ENCODE results near the gene RAD54L.
"Not testable (repeated sequence)": the region's sequence is repeated elsewhere in the genome, so short reads cannot be mapped to it uniquely, and the experiment has no call there.

RAD54L gene

GRCh38 chr1:46241733-46242132 lies 5.8 kb upstream of the RAD54L start:
- not testable (repeated sequence) for DNase-seq (ENCODE audit: low read depth)

- DNase-seq (ENCODE audit: low read depth), result no peak
Measured at GRCh38 chr1:46242918-46243317, 4.6 kb upstream of the RAD54L start.

DNA sequence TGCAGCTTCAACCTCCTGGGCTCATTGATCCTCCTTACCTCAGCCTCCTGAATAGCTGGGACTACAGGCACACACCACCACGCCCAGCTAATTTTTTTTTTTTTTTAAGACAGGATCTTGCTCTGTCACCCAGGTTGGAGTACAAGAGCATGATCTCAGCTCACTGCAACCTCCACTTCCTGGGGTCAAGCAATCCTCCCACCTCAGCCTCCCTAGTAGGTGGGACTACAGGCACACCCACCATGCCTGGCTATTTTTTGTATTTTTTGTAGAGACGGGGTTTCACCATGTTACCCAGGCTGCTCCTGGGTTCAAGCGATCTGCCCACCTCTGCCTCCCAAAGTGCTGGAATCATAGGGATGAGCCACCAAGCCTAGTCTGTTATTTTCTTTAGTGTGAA lies 3.7 kb upstream of the RAD54L start:
- DNase-seq (ENCODE audit: low read depth), result not testable (repeated sequence)

GRCh38 chr1:46244656-46245371 lies 2.7 kb upstream of the RAD54L start:
- no peak for DNase-seq (ENCODE audit: low read depth)

GRCh38 chr1:46246136-46246535 lies 1.4 kb upstream of the RAD54L start:
- DNase-seq (ENCODE audit: low read depth), result not testable (repeated sequence)

GRCh38 chr1:46246548-46247435 lies 771 bp upstream of the RAD54L start:
- DNase-seq (ENCODE audit: low read depth), result peak; percentile 10

- DNase-seq (ENCODE audit: low read depth), result no peak
Measured at GRCh38 chr1:46248122-46248920, 758 bp downstream of the RAD54L start.

DNA sequence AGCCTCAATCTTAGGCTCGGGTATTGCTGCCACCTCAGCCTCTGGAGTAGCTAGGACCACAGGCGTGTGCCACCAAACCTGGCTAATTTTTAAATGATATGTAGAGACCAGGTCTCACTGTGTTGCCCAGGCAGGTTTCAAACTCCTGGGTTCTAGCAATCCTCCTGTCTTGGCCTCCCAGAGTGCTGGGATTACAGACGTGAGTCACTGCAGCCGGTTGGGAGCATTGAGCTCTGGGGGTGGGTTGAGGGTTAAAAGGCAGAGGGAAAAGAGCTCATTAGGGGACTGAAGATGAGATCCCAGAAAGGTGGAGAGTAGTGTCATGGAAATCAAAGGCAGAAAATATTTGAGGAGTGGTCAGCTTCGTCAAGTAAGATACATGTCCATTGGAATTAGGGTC lies 7.1 kb downstream of the RAD54L start:
- no peak for DNase-seq (ENCODE audit: low read depth)

GRCh38 chr1:46256523-46256922 lies 9.0 kb downstream of the RAD54L start:
- no peak for DNase-seq (ENCODE audit: low read depth)

DNA sequence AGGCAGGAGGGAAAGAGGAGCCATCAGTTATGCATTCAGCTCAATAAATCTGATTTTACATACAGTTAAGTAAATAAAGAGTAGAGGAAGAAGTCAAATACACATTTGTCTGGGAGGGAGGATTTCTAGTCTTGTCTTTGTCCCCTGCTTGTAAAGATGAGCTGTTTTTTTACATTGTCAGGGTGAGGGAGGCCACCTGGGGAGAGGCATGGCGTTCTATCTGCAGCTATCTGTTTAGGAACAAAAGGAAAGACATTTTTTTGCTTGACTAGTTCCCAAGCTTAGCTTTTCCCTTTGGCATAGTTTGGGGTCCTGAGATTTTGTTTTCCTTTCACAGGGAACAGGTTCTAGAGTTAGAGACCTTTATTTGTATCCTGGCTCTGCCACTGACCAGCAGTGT lies 14.9 kb downstream of the RAD54L start:
- no peak for DNase-seq (ENCODE audit: low read depth)

DNA sequence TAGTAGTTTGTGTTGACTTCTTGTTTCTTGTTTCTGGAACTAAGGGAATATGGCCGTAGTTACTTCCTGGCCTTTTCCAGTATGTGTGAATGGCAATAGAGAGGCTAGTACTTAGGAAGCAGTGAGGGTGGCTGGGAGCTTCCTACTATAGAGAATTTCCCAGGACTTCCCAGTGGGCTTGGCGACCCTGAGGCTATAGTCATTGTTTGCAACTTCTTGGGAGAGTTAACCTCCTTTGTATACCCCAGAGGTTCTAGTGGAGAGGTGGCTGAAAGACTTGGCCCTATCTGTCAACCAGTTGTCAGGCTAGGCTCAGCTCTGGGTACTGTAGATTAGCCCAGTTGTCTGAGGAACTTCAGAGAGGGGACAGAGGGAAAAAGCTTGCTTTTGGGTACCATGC lies 15.6 kb downstream of the RAD54L start:
- no peak for DNase-seq (ENCODE audit: low read depth)

DNA sequence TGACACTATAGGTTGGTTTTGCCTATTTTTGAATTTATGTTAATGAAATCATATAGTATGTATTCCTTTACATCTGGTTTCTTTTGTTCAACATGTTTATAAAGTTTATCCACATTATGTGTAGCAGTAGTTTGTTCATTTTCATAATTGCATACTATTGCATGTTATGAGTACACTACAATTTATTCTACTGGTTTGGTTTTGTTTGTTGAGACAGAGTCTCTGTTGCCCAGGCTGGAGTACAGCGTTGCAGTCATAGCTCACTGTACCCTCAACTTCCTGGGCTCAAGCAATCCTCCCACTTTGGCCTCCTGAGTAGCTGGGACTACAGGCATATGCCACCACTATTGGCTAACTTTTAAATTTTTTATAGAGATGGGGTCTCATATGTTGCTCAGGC lies 21.0 kb downstream of the RAD54L start:
- no peak for DNase-seq (ENCODE audit: low read depth)

- DNase-seq (ENCODE audit: low read depth), result no peak
Measured at GRCh38 chr1:46274225-46275029, 26.9 kb downstream of the RAD54L start.

DNA sequence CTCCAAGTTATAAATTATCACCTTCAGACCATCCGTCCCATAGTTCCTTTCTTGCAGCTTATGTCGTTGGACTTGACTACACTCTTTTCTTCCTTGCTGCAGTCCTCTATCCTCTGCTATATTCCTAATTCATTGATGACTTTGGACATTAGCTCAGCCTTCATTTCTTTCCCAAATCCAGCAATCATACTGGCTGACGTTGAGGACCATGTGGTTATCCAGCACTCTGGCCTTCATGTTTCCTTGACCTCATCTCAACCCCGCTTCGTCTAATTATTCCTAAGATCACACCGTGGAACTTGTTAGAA lies 27.4 kb downstream of the RAD54L start:
- no peak for DNase-seq (ENCODE audit: low read depth)

DNA sequence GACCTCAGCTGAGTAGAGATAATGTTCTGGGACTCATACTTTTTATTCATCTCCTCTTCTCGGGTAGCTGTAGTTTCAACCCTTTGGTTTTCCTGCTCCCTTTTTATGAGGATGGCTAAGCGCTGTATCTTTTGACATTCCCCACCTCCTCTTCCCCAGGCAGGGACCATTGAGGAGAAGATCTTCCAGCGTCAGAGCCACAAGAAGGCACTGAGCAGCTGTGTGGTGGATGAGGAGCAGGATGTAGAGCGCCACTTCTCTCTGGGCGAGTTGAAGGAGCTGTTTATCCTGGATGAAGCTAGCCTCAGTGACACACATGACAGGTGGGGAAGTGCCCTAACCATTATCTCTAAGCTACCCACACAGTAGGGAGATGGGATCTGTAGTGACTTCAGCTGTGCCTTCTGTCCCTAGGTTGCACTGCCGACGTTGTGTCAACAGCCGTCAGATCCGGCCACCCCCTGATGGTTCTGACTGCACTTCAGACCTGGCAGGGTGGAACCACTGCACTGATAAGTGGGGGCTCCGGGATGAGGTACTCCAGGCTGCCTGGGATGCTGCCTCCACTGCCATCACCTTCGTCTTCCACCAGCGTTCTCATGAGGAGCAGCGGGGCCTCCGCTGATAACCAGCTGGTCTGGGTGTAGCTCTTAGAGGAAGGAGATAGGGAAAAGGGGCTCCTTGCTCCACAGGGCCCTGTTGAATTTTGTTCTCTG lies 30.3 kb downstream of the RAD54L start:
- no peak for DNase-seq (ENCODE audit: low read depth)

DNA sequence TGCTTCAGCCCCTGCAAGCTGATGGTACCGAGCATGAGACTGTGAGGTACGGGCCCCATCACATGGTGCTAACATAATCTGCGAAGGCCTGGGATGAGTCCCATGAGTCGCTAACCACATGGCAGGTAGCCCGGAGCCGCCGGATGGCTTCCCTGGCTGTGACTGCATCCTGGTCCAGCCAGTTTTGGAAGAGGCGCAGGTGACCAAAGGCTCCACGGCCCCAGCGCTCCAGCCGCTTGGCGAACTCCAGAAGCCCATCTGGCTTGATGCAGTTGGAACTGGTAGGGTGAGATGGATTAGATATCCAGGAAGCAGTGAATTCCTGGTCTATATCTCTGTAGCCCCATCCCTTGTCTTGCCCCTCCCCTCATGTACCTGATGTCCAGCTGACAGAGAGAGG lies 31.2 kb downstream of the RAD54L start:
- DNase-seq (ENCODE audit: low read depth), result no peak

GRCh38 chr1:46280092-46280491 lies 32.5 kb downstream of the RAD54L start:
- no peak for DNase-seq (ENCODE audit: low read depth)

- no peak for DNase-seq (ENCODE audit: low read depth)
Measured at GRCh38 chr1:46281021-46281420, 33.5 kb downstream of the RAD54L start.

GRCh38 chr1:46284058-46284457 lies 36.5 kb downstream of the RAD54L start:
- no peak for DNase-seq (ENCODE audit: low read depth)

DNA sequence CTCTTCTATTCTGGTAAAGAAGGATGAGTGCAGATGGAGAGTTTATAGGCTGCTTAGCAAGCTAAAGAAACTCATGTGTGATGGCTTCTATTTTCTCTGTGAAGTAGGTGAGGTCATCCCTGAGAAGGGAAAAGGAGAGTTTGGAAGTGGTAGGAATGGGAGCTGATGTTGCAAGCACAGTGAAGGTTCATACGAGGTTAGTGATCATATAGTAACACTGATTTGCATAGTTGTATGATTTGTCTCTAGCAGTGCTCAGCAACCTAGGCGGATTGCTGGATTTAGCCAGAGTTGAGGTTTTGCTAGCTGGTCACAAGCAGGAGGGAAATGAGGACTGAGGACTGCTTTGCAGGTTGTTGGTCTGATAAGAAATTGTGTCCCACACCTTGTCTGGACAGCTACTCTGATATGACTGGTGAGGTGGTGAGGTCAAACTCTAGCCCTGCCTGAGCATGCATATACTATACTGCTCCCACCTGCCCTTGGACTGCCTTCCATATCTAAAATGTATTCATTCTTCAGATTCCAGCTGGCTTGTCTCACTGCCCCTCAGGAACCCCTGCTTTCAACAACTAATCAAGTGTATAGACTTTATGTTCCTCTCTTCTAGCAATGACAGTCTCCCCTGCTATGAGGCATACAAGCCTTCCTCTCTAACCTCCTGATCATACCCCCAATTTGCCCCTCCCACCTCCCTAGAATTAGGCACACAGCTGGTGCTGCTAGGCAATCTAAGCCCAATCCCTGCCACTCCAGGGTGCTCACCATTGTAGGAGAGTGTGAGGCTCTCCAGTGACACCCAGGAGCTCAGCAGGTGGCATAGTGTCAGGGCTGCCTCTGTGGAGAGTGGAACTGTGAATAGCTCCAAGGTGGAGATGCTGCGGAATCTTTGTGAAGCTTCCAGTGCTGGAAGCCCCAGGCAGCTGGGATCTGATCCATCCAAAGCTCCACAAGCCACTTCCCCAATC lies 37.3 kb downstream of the RAD54L start:
- DNase-seq (ENCODE audit: low read depth), result no peak
